GM18873 (cell line): Measurements from ENCODE around the gene NRTN.
"Not testable (repeated sequence)": the region's sequence is repeated elsewhere in the genome, so short reads cannot be mapped to it uniquely, and the experiment has no call there.

Experiments
- ATAC-seq: cut with Tn5 transposase; IDR thresholded peaks from one replicate; pipeline ENCODE4 v1.9.1; 2021; ENCODE audit warnings: mild to moderate bottlenecking, moderate library complexity, moderate number of reproducible peaks; ENCODE audit not compliant: unreplicated experiment, low FRiP score

The NRTN gene

DNA sequence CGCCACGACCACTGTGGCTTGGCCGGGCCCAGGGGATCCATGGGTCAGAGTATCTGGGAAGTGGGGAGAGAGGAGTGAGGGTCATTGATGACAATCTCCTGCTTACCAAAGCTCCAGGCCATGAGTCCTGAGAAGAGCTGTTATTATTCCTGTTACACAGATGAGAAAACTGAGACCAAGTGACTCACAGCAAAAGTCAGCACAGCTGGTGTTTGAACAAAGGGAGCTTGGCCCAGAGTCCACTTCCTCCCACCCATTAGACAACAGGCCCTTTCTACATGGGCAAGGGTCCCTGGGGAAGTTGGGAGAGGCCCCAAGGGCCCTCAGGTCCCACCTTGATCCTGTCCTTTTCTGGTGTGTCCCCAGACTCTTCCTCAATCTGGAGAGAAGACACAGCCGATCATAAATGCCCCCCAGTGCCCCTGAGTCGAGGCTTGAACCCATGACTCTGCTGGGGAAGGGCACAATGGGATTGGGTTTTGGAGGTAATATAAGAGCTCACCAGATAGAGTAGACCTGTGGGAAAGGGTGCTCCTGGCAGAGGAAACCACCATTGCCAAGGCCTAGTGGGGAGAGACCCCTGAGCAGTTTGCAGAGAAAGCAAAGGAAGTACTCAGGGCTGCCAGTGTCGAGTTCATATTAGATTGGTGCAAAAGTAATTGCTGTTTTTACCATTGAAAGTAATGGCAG, 27.8 kb downstream of the NRTN start:
- ATAC-seq = no peak

- ATAC-seq = no peak
Measured at GRCh38 chr19:5837761-5838352, 33.0 kb downstream of the NRTN start.

GRCh38 chr19:5838353-5839064, 33.6 kb downstream of the NRTN start:
- no peak for ATAC-seq

DNA sequence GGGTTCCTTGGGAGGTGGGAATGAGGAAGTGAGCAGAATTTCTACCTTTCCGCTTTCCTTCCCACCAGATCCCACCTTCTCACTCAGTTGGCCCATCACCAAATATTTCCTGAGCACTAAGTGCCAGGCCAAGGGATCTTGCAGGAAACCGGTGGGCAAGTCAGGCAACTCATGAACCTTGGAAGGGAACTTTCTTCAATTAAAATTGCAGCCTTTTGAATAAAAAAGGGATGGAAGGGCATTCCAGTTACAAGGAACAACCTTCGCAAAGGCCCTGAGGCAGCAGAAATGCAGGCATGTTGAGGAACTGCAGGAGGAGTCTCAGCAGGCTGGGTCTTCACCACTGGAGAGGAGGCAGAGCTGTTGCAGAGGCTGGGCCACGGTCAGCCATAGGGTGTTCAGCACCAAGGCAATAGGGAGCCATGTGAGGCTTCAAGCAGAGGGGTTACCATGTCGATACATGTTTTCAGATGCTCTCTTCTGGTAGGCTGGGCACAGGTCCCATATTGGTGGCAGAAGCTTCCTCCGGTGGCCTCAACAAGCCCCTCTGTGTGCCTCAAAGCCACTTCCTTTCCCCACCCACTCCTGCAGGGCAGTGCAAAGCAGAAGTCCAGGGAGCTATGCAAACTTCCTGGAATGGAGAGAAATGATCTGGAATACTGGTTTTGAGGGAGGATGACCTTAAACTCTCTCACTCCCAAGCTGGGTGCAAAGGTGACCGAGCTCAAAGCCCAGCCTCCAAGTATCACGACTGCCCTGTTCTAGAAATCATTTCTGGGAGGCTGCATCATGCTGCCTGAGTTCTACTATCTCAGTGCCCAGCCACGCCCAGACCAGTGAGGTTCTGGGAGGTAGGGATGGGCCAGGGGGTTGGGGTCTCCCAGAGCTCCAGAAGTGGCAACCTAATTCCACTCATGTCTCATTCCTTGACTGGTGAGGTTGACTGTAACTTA, 34.5 kb downstream of the NRTN start, which contains the start of gene FUT6:
Gene FUT6, minus strand, starts transcription at position 638 of the 953 bp plus-strand sequence. CDS start 7,135 bp downstream, outside the sequence.
- ATAC-seq = no peak

GRCh38 chr19:5841735-5842111, 36.9 kb downstream of the NRTN start:
- ATAC-seq = not testable (repeated sequence)

DNA sequence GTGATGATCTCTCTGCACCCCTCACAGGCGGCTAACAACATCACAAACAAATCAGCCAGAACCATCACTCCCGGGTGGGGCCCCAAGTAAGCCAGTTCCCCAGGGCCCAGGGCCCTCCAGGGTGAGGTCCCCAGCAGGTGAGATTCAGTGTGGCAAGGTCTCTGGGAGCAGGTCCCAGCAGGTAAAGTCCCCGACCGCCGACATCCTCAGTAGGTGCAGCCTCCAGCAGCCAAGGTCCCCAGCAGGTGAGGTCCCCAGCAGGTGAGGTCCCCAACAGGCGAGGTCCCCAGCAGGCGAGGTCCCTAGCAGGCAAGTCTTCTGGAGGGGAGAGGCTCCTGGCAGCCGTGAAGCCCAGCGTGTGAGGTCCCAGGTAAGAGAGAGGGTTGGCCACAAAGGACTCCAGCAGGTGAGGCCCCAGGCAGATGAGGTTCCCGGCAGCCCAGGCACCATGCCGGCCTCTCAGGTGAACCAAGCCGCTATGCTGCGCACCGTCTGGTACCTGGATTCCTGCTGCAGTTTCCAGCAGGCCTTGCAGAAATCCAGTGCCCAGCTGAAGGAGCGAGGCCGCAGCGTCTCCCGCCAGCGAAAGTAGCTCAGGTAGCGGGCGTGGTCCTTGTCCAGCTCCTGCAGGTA, 38.5 kb downstream of the NRTN start:
- no peak for ATAC-seq

DNA sequence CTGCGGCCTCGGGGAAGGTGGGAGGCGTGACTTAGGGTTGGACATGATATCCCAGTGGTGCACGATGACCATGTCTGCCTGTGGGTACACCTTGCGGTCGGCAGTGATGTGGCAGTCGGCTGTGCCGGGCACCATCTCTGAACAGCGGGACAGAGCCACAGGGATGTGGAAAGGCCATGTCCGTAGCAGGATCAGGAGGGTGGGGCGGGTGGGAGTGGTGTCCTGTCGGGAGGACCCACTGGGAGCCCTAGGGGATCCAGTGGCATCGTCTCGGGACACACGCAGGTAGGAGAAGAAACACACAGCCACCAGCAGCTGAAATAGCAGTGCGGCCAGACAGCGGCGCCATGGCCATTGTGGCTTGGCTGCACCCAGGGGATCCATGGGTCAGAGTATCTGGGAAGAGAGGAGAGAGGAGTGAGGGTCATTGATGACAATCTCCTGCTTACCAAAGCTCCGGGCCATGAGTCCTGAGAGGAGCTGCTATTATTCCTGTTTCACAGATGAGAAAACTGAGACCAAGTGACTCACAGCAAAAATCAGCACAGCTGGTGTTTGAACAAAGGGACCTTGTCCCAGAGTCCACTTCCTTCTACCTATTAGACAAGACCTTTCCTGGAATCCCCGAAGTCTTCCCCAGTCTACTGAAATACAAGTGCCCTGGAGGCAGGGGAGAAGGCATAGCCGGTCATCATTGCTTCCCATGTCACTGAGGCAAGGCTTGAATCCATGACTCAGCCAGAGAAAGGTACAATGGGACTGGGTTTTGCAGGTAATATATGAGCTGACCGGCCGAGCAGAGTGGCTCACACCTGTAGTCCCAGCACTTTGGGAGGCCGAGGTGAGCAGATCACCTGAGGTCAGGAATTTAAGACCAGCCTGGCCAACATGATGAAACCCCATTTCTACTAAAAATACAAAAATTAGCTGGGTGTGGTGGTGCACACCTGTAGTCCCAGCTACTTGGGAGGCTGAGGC, 39.9 kb downstream of the NRTN start:
- ATAC-seq = no peak

GRCh38 chr19:5847846-5848245, 43.0 kb downstream of the NRTN start:
- ATAC-seq = not testable (repeated sequence)

GRCh38 chr19:5848621-5849020, 43.8 kb downstream of the NRTN start:
- not testable (repeated sequence) for ATAC-seq

DNA sequence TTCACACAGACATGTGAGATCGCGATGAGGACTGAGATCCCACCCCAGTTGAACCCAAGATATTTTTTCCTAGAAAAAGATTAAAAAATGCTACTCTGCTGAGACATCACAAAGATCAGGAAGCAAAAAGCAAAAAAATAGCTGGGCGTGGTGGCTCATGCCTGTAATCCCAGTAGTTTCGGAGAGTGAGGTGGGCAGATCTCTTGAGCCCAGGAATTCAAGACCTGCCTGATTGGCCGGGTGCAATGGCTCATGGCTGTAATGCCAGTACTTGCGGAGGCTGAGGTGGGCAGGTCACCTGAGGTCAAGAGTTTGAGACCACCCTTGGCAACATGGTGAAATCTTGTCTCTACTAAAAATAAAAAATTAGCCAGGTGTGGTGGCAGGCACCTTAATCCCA, 45.3 kb downstream of the NRTN start:
- no peak for ATAC-seq

GRCh38 chr19:5850743-5851293, 46.0 kb downstream of the NRTN start:
- no peak for ATAC-seq

- ATAC-seq = no peak
Measured at GRCh38 chr19:5851302-5851701, 46.4 kb downstream of the NRTN start, which contains the start of gene FUT3. Gene FUT3 (minus strand): TSS chr19:5851449.

GRCh38 chr19:5854121-5854520, 49.3 kb downstream of the NRTN start:
- not testable (repeated sequence) for ATAC-seq

DNA sequence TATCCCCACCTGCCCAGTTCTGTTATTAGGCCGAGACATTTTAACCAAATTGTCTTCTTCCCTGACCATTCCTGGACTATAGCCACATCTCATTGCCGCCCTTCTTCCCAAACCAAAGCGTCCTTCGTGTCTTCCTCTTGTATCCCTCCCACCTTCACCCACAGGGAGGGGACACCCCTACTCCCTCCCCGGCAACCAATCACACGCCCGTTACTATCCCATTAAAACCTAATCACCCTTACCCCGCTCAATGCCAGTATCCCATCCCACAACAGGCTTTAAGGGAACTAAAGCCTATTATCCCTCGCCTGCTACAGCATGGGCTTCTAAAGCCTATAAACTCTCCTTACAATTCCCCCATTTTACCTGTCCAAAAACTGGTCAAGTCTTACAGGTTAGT, 50.3 kb downstream of the NRTN start:
- not testable (repeated sequence) for ATAC-seq

DNA sequence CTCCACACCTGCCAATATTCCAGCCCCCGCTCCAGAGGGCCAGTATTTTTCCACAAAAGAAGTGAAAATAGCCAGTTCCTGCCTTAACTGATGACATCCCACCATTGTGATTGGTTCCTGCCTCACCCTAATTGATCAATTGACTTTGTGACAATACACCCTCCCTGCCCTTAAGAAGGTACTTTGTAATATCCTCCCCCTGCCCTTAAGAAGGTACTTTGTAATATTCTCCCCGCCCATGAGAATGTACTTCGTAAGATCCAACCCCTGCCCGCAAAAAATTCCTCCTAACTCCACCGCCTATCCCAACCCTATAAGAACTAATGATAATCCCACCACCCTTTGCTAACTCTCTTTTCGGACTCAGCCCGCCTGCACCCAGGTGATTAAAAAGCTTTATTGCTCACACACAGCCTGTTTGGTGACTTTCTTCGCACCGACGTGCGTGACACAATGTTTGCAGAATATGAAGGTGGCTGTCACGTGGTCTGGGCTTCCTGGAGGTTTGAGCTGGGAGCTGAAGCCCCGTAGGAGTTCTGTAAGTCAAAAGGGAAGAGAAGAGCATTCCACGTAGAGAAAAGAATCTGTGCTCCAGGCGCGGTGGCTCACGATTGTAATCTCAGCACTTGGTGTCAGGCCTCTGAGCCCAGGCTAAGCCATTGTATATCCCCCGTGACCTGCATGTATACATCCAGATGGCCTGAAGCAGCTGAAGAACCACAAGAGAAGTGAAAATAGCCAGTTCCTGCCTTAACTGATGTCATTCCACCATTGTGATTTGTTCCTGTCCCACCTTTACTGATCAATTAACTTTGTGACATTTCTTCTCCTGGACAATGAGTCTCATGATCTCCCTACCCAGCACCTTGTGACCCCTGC, 52.6 kb downstream of the NRTN start:
- ATAC-seq = no peak

- ATAC-seq = no peak
Measured at GRCh38 chr19:5863030-5863665, 58.3 kb downstream of the NRTN start.
